Uterus (tissue), 4 donors: ENCODE measurements around the gene RIPK4. TPM values are rescaled to one million over a fixed set of nuclear protein-coding genes. Genes with fewer than 3 reads are reported as not detected.

Experiments
- DNase-seq, 2 donors: peaks; one replicate each; pipeline ENCODE4 v3.0.0-alpha.2; 2019 to 2020
- H3K27ac ChIP-seq, 2 donors: fragments of 200-600 bp; sonication (generic); 1 replicate in 1 of 2; 2 replicates in 1 of 2; pipeline ENCODE4 v1.5.1; 2016 to 2018
- H3K27me3 ChIP-seq, 2 donors: fragments of 200-600 bp; sonication (generic); one replicate each; pipeline ENCODE4 v1.5.1; 2018 to 2019; ENCODE audit warnings: control low read depth in 1 of 2
- H3K36me3 ChIP-seq, 2 donors: fragments of 200-600 bp; sonication (generic); one replicate each; pipeline ENCODE4 v1.5.1; 2019; ENCODE audit warnings: control low read depth in 1 of 2
- H3K4me1 ChIP-seq, 2 donors: fragments of 200-600 bp; sonication (generic); one replicate each; pipeline ENCODE4 v1.5.1; 2018 to 2019; ENCODE audit warnings: control low read depth in 1 of 2
- H3K4me3 ChIP-seq, 2 donors: fragments of 200-600 bp; sonication (generic); 1 replicate in 1 of 2; 2 replicates in 1 of 2; pipeline ENCODE4 v1.5.1; 2018 to 2019; ENCODE audit warnings: mild to moderate bottlenecking in 1 of 2
- H3K9me3 ChIP-seq, 2 donors: fragments of 200-600 bp; sonication (generic); one replicate each; pipeline ENCODE4 v1.5.1; 2019; ENCODE audit warnings: control low read depth in 1 of 2
- CTCF ChIP-seq, 4 experiments: fragments of 200-600 bp in 2 of 4; fragments of 450-650 bp in 2 of 4; sonication (generic) in 2 of 4; IDR thresholded peaks; one replicate each; pipeline ENCODE4 v1.5.1; 2016 to 2019; ENCODE audit warnings: antibody characterized with exemption in 4 of 4, mild to moderate bottlenecking in 2 of 4, moderate library complexity in 1 of 4
- POLR2A ChIP-seq, 2 donors: fragments of 450-650 bp; IDR thresholded peaks; one replicate each; pipeline ENCODE4 v1.6.1; 2016; ENCODE audit warnings: antibody characterized with exemption in 2 of 2, mild to moderate bottlenecking in 1 of 2, moderate library complexity in 1 of 2
- intact Hi-C: fragments of 100-400 bp; cut with DNase I; formaldehyde crosslinking; loops from one replicate; pipeline ENCODE4 v1.15.1; 2023; ENCODE audit warnings: low total_unique reads
- total RNA-seq, 4 donors: library from RNA; depleted of rRNA in 3 of 4; stranded (reverse); fragments of >200 nt in 3 of 4; gene quantifications; one replicate each; pipeline versions ENCODE4 v1.1.0 to v1.2.4, GENCODE V29; 2014 to 2023
- donor health status: DM: yes; HTN: yes; CAD: no.

Gene RIPK4
- total RNA-seq, 4 donors from 2014 or later: 0.29 to 9.7 TPM; not detected in 2

GRCh38 chr21:41709166-41709565, 57.7 kb downstream of the RIPK4 start:
- Histone ChIP-seq H3K27me3 (no peaks in the 10 kb centered on the region), H3K9me3 (no peaks in the 10 kb centered on the region), H3K27ac (no peak overlapping the region), H3K4me1 (no peaks in the 10 kb centered on the region), H3K36me3 (no peaks in the 10 kb centered on the region), H3K4me3 (no peak overlapping the region)
- intact Hi-C loops: no loop called here
- TF ChIP-seq CTCF (IDR thresholded peaks at IDR 0.05) (no peak), POLR2A (IDR thresholded peaks at IDR 0.05) (no peak)
- no peak for DNase-seq

GRCh38 chr21:41707960-41708330, 58.9 kb downstream of the RIPK4 start:
- no peak for DNase-seq
- intact Hi-C loops: no loop called here
- Histone ChIP-seq H3K9me3 (no peaks in the 10 kb centered on the region), H3K4me3 (no peak overlapping the region), H3K27me3 (no peaks in the 10 kb centered on the region), H3K36me3 (no peaks in the 10 kb centered on the region), H3K4me1 (no peaks in the 10 kb centered on the region), H3K27ac (no peak overlapping the region)
- no peak for TF ChIP-seq CTCF (IDR thresholded peaks at IDR 0.05)

GRCh38 chr21:41707231-41707959, 59.5 kb downstream of the RIPK4 start:
- Histone ChIP-seq H3K4me3 (no peak overlapping the region), H3K9me3 (no peaks in the 10 kb centered on the region), H3K27me3 (no peaks in the 10 kb centered on the region), H3K4me1 (no peaks in the 10 kb centered on the region), H3K27ac (no peak overlapping the region), H3K36me3 (no peaks in the 10 kb centered on the region)
- TF ChIP-seq POLR2A (IDR thresholded peaks at IDR 0.05): no peak
- no peak for TF ChIP-seq CTCF (IDR thresholded peaks at IDR 0.05)
- intact Hi-C loops: no loop called here
- DNase-seq: no peak

- no peaks in the 10 kb centered on the region for H3K27me3 ChIP-seq
- intact Hi-C loops: no loop called here
- no peak overlapping the region for H3K27ac ChIP-seq
- no peak overlapping the region for H3K4me3 ChIP-seq
- no peaks in the 10 kb centered on the region for H3K9me3 ChIP-seq
- no peak for DNase-seq
- H3K36me3 ChIP-seq: no peaks in the 10 kb centered on the region
- no peaks in the 10 kb centered on the region for H3K4me1 ChIP-seq
- TF ChIP-seq CTCF (IDR thresholded peaks at IDR 0.05) (no peak), POLR2A (IDR thresholded peaks at IDR 0.05) (no peak)
These were observed 60.2 kb downstream of the RIPK4 start for GRCh38 chr21:41706678-41707077.

GRCh38 chr21:41706263-41706639, 60.6 kb downstream of the RIPK4 start:
- Histone ChIP-seq H3K4me1 (no peaks in the 10 kb centered on the region), H3K9me3 (no peaks in the 10 kb centered on the region), H3K4me3 (no peak overlapping the region), H3K36me3 (no peaks in the 10 kb centered on the region), H3K27me3 (no peaks in the 10 kb centered on the region), H3K27ac (no peak overlapping the region)
- DNase-seq: no peak
- intact Hi-C loops: no loop called here
- TF ChIP-seq CTCF (IDR thresholded peaks at IDR 0.05) (no peak), POLR2A (IDR thresholded peaks at IDR 0.05) (no peak)
